ENCODE measurements around the gene RAB11FIP3.

Gene RAB11FIP3

DNA sequence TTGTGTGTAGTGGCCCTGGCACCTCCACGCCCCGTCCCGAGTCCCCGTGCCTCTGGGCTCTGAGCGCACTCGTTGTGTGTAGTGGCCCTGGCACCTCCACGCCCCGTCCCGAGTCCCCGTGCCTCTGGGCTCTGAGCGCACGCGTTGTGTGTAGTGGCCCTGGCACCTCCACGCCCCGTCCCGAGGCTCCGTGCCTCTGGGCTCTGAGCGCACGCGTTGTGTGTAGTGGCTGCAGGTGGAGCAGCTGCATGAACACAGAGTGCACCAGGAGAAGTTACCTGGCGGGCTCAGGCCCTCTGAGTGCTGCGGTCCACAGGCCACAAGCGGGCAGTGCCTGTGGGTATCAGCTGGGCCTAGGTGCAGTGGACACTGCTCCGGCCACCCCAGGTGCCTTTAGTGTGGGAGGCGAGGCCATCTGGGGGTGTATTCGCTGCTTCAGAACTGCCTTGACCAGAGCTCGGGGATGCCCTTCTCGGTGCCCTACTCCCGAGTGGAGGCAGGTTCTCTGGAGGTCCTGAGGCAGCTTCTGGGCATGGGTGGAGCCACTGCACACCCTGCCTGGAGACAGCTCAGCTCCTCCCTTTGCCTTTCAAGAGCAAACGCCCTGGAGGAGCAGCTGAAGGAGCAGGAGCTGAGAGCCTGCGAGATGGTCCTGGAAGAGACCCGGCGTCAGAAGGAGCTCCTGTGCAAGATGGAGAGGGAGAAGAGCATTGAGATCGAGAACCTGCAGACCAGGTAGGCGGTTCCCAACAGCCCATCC is 84.8 kb downstream of the RAB11FIP3 start:
- in situ Hi-C loops (cut with MboI; ENCODE audit: low sequenced_read_pairs) = no loop called here

DNA sequence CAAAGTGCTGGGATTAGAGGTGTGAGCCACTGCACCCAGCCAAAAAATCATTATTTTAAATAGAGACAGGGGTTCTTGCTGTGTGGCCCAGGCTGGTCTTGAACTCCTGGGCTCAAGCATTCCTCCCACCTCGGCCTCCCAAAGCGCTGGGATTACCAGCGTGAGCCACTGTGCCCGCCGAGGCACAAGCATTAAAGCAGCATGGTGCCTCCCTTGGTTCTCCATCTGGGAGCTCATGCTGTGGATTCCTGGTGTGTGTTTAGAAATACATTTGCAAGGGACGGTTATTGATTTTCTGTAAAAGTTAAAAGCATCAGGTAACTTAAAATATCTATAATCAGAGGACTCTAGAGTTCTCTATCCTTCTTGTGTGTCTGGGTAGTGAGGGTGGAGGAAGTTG is 87.4 kb downstream of the RAB11FIP3 start:
- in situ Hi-C loops (cut with MboI; ENCODE audit: low sequenced_read_pairs) = no loop called here

DNA sequence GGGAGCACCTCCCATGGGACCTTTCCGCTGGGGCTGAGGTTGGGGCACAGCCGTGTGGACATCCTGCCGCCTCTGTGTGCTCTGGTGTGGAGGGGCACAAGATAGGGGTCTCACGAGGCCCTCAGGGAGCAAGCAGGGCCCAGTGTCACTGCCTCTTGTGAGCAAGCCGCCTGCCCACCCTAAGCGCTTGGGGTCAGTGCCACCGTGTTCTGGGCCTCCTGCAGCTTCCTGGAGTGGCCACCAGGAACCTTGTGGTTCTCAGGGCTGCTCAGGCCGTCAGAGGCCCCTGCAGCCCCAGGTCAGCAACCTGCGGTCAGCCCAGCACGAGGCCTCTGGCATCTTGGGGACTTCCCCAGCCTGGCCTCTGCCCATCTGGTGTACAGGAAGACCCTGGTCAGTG is 88.5 kb downstream of the RAB11FIP3 start:
- in situ Hi-C loops (cut with MboI; ENCODE audit: low sequenced_read_pairs) = no loop called here

DNA sequence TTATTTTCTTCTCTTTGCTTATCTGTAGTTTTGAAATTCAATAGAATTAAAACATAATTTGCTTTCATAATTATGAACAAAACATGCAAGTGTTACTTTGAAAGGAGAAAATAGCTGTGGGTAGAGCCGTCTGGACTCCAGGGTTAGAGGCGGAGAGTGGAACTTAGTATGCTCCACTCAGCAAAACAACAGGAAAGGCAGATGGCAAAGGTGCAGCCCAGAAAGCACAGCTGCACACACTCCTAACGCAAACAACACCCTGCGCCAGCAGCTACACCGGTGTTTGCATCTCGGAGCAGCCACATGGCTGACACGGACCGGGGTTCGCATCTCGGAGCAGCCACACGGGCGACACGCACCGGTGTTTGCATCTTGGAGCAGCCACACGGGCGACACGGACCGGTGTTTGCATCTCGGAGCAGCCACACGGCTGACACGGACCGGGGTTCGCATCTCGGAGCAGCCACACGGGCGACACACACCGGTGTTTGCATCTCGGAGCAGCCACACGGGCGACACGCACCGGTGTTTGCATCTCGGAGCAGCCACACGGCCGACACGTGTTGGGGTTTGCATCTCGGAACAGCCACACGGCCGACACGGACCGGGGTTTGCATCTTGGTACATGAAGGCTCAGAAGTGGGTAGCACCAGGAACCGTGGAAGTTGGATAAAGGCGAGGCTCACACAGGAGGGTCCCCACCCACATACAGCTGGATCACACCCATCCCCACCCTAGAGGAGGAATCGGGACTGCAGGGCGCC is 89.9 kb downstream of the RAB11FIP3 start:
- in situ Hi-C loops (cut with MboI; ENCODE audit: low sequenced_read_pairs) = no loop called here

DNA sequence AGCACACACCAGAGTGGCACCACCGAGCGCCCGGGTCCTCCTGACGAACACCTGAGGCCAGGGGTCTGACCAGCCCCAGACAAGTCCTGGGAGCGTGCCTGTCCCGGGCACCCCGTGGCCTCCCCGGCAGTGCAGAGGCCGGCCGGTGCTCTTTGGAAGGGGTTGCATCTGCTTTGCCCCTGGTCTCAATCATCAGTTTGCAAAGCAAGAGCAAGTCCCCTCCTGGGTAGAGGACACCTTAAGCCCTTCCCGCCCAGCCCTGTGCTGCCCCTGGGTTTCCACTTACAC is 90.4 kb downstream of the RAB11FIP3 start:
- in situ Hi-C loops (cut with MboI; ENCODE audit: low sequenced_read_pairs) = no loop called here

DNA sequence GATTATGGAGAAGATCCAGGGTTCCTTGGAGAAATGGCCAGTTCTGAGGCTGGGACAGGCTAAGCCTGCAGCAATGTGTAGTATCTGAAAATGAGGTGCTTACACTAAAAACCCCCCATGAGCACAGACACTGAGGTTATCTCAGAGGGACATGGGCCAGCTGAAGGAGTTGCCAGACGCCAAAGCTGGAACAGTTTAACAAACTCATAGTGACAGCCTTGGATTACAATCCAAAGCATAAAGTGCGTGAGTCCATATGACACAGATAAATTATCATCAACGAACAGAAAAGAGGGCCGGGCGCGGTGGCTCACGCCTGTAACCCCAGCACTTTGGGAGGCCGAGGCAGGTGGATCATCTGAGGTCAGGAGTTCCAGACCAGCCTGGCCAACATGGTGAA is 90.9 kb downstream of the RAB11FIP3 start:
- in situ Hi-C loops (cut with MboI; ENCODE audit: low sequenced_read_pairs) = no loop called here

DNA sequence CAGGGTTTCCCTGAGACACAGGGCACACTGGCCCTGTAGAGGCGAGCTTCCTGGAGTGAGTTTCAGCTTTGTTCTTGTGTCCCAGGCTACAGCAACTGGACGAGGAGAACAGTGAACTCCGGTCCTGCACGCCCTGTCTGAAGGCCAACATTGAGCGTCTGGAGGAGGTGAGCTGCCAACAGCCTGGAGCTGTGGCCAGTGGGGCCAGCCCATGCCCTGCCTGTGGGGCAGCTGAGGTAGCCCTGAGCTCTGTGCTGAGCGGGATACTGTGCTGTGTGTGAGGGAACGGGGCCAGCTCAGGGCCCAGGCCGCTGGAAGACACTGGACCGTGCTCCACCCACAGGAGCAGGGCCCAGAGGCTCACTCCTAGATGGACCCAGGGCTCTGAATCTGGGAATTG is 93.4 kb downstream of the RAB11FIP3 start:
- in situ Hi-C loops (cut with MboI; ENCODE audit: low sequenced_read_pairs) = no loop called here

DNA sequence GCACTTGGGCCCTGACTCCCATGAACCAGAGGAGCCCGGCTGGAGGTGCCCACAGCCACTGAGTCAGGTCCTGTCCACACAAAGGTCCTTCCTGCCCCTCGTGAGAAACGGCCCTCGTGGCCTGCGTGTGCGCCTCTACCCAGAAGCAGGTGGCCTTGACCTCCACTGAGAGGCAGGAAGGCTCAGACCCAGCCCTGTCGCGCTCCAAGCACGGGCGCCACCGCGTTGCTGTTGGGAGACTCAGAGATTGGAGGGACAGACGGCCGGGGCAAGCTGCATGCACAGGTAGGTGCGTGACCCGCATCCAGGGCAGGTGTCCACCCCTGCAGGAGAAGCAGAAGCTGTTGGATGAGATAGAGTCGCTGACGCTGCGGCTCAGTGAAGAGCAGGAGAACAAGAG is 94.0 kb downstream of the RAB11FIP3 start:
- in situ Hi-C loops (cut with MboI; ENCODE audit: low sequenced_read_pairs) = no loop called here

DNA sequence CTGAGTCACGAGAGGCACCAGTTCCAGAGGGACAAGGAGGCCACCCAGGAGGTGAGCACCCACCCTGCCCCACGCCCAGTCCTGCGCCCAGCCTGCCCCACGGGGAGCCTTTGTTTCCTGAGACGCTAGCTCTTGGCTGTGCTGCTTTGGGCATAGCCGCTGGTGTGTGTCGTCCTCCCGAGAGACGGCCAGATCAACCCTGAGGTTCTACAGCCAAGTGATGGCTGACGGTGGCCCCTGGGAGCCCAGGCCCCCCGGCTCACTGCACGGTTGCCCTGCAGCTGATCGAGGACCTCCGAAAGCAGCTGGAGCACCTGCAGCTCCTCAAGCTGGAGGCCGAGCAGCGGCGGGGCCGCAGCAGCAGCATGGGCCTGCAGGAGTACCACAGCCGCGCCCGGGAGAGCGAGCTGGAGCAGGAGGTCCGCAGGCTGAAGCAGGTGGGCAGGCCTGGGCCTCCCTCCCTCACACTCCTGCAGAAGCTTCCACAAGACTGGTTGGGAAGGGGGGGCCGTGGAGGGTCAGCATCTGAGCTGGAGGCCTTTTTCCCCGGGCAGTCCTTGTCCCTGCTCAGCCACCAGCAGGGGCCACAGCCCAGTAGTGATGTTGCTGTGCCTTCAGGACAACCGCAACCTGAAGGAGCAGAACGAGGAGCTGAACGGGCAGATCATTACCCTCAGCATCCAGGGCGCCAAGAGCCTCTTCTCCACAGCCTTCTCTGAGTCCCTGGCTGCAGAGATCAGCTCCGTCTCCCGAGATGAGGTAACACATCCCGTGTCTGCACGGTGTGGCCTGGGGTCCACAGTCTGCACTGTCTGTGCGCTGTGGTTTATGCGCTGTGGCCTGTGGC is 94.6 kb downstream of the RAB11FIP3 start:
- in situ Hi-C loops (cut with MboI; ENCODE audit: low sequenced_read_pairs) = no loop called here

DNA sequence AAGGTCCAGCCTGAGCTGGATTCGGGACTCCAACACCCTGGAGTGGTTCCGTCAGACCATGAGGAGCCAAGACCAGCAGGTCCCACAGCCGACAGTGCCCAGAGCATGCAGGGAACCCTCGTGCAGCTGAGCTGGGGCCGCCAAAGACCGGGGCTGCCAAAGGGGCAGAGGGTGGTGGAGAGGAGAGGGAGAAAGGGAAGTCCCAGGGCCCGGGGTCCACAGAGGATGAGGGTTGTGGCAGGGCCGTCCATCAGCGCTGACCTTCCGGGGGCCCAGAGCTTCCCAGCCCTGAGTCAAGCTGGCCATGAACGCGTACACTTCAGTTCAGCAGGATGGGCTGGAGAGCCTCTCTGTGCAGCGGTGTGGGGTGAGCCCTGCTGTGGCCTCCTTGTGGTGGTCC is 95.4 kb downstream of the RAB11FIP3 start:
- in situ Hi-C loops (cut with MboI; ENCODE audit: low sequenced_read_pairs) = no loop called here

DNA sequence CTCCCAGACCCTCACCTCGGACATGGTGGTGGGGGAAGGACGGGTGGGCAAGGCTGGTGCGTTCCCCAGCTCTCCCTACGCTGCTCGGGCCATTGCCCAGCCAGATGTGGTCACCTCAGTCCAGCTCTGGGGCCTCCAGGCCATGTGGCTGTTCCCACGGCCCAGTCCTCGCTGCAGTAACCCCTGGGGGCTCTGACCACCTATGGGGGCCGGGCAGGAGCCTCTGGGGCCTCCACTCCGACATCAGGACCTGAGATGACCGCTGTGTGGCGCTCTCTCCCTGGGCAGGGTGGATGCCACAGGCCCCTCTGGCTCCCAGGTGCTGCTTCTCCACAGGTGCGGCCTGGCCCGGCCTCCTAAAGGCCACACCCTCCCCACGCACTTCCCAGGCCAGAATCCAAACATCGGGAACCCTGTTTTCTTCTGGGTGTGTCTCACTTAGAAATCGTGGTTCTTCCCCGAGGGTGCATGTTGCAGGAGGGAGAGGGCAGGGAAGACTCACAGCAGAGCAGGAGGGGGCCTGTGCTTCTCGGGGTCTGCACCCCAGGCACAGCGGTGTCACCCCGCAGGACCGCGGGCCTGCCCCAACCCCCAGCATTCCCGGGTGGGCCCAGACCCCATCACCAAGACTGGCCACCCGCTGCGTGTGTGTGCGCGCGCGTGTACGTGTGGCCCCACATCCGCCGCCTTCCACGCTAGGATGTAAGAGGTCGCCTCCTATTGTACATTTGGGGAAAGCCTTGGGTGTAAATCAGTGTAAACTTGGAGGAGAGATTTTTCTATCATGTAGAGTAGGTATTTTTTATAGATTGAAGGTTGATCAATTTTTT is 96.1 kb downstream of the RAB11FIP3 start:
- in situ Hi-C loops (cut with MboI; ENCODE audit: low sequenced_read_pairs) = no loop called here

DNA sequence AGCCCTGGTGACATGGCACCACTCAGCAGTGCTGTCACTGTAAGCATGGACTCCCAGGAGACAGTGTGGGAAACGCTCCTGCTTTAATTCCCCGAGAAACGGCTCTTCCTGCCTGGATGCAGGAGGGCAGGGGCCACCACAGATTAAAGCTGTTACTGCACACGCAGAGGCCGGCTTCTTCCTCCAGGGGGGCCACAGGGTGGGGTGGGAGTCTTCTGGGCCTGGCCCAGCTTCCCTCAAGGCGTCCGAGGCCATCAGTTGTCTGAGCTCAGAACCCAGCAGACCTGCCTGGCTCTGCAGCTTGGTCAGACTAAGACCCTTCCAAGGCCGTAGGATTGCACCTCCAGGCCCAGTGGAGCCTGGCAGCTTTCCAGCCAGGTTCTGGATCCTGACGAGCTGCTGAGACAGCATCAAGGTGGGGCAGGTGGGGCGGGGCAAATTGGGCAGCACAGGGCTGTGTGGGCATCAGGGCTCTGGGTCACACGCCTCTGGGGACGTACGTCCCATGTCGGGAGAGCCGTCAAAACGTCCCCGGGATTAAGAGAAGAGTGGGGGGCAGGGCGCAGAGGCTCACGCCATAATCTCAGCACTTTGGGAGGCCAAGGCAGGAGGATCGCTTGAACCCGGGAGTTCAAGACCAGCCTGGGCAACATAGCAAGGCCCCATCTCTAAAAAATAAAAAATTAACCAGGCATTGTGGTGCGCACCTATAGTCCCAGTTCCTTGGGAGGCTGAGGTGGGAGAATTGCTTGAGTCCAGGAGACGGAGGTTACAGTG is 97.1 kb downstream of the RAB11FIP3 start:
- in situ Hi-C loops (cut with MboI; ENCODE audit: low sequenced_read_pairs) = no loop called here

DNA sequence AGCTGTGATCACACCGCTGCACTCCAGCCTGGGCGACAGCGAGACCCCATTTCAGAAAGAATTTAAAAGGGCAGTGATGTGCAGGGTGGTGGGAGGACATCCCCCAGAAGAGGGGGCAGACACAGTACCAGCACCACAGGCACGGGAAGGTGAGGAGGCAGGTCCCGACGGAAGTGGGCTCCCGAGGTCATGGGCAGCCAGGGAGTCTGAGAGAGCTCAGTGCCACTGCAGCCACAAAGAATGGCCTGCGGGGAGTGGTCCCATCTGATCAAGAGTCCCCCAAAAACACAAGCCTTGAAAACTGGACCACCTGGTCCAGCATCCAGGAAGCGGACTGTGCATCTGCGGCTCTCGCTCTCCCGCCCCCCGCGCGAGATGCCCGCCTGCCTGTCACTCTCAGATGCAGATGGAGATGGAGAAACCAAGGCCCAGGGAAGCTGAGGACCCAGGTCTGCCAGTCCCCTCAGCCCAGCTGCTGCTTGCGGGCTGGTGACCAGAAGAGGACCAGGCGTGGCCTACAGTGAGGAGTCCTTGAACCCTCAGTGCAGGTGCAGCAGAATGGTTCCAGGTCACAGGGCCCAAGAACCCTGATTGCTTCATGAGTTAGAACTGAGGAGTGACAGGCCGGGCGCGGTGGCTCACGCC is 97.8 kb downstream of the RAB11FIP3 start:
- in situ Hi-C loops (cut with MboI; ENCODE audit: low sequenced_read_pairs) = no loop called here

DNA sequence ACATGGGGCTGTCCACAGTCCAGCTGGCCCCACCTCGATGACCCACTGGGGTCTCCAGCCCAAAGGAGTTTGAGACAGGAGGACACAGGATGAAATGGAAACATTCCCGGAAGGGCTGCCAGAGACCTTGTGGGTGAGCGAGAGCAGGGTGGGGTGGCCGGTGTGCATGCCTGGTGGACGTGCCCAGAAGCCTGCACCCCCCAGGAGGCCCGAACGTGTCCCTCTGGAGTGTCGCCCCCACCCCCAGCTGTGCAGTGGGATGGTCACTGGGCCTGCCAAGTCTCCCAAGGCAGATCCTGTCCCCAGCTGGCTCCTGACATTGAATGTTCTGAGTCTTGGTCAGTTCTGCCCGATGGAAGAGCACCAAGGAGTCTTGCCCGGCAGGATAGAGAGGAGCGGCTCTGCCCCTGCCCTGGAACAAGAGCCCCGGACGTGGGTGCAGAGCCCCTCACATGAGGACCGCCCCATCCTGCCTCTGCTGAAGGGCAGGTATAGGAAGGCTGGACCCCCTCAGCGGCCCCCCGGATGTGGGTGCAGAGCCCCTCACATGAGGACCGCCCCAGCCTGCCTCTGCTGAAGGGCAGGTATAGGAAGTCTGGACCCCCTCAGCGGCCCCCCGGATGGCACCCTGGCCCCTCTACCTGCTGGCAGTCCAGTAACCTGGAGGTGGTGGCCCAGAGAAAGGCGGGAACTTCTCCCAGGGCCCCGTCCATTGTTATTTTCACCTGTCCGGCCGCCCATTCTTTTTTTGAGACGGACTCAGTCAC is 99.0 kb downstream of the RAB11FIP3 start:
- in situ Hi-C loops (cut with MboI; ENCODE audit: low sequenced_read_pairs) = no loop called here

DNA sequence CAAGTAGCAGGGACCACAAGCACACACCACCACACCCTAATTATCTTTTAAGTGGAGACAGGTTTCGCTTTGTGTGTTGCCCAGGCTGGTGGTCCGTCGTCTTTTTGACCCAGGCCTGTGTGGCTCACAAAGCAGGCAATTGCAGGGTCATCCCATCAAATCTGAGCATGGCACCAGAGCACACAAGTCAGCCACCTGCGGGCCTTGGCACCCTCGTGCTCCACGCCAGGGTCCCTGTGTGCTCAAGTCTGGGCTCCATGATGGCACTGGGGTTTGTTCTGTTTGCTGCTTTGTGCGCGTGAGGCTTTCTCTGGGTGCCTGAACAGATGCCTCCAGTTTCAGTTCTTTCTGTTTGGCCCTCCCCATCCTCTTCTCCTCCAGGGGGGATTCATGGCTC is 99.7 kb downstream of the RAB11FIP3 start:
- in situ Hi-C loops (cut with MboI; ENCODE audit: low sequenced_read_pairs) = no loop called here

DNA sequence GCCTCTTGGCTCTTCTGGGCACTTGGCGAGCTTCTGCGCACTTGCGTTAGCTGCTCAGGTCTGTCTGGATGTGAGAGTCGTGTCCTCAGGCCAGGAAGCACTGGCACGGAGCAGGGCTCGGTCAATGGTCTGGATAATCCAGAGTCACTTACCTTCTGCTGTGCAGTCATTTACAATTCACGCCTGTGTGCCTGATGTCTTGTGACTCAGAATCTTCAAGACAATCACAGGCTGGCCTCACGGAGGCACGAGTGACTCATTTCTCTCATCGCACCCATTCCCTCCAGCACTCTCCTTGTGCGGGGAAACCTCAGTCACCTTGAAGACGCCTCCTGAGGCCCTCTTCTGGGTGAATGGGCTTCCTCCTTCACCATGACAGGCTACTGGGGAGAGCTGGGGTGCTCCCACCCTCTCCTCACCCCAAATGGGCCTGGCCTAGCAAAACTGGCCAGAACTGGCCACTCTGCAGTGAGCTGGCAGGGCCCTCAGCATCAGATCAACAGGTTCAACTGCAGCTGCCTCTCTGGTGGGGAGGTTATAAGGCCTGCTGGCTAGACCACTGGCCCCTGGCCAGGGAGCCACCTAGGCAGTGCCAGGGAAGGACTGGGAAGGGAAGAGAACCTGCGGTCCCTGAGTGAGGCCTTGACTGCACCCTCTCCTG is 100.2 kb downstream of the RAB11FIP3 start:
- in situ Hi-C loops (cut with MboI; ENCODE audit: low sequenced_read_pairs) = no loop called here

DNA sequence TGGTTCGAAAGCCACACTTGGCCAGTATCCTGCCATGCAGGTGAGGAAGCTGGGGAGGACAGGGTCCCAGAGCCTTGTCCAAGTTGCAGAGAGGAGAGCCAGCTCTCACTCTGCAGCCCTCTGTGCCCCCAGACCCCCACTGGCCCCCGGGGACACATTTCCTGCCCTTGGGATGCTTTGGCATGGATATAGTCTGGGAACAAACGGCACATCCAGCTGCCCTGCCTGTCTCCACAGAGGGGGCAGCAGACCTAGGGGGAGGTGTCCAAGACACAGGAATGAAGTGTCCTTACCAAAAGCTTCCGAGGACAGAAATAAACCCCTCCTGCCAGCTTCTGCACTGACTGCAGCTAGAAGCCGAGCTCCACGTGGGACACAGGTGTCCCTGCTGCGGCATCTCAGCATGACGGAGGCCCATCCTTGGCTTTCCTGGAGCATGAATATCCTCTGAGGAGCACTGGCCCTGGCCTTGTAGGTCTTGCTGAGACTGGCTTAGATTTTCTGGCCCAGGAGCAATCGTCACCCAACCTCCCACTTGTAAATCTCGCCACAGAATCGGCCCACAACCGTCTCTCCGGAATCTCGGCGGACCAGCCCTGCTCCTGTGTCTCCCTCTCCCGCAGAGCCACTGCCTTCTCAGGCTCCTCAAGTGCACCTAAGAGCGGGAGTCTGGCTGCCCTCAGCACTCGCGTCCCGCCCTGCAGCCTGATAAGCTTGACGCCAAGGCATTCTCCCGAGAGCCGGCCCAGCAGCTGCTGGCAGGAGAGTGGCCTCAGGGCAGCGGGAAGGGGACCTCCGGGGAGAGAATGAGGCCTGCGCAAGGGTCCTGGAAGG is 100.9 kb downstream of the RAB11FIP3 start:
- in situ Hi-C loops (cut with MboI; ENCODE audit: low sequenced_read_pairs) = no loop called here

Data from HL-60/S4 (cell line).